Nephron progenitor cell (in vitro differentiated cells): ENCODE data around the gene TRIM44.

Experiments
- DNase-seq: peaks from one replicate; pipeline ENCODE4 v3.0.0; 2021
- H3K27ac Mint-ChIP-seq: 2 replicates; pipeline ENCODE4 v1.8.0; 2021; ENCODE audit warnings: mild to moderate bottlenecking, moderate library complexity, mixed read lengths
- H3K27me3 Mint-ChIP-seq: 2 replicates; pipeline ENCODE4 v1.8.0; 2021; ENCODE audit warnings: mild to moderate bottlenecking, low read depth, mixed read lengths; ENCODE audit not compliant: poor library complexity
- H3K36me3 Mint-ChIP-seq: 2 replicates; pipeline ENCODE4 v1.8.0; 2021; ENCODE audit warnings: low read depth, mixed read lengths
- H3K4me1 Mint-ChIP-seq: 2 replicates; pipeline ENCODE4 v1.8.0; 2021; ENCODE audit warnings: mixed read lengths
- H3K4me3 Mint-ChIP-seq: 2 replicates; pipeline ENCODE4 v1.8.0; 2021; ENCODE audit warnings: mild to moderate bottlenecking, moderate library complexity, mixed read lengths
- H3K9me3 Mint-ChIP-seq: 2 replicates; pipeline ENCODE4 v1.8.0; 2021; ENCODE audit warnings: mild to moderate bottlenecking, moderate library complexity, mixed read lengths
- TF ChIP-seq, protein P1 (sequence below): fragments of 200-600 bp; sonication (generic); IDR thresholded peaks from 2 replicates; pipeline ENCODE4 v1.5.0; 2021; ENCODE audit warnings: antibody characterized with exemption

TRIM44 gene

DNA sequence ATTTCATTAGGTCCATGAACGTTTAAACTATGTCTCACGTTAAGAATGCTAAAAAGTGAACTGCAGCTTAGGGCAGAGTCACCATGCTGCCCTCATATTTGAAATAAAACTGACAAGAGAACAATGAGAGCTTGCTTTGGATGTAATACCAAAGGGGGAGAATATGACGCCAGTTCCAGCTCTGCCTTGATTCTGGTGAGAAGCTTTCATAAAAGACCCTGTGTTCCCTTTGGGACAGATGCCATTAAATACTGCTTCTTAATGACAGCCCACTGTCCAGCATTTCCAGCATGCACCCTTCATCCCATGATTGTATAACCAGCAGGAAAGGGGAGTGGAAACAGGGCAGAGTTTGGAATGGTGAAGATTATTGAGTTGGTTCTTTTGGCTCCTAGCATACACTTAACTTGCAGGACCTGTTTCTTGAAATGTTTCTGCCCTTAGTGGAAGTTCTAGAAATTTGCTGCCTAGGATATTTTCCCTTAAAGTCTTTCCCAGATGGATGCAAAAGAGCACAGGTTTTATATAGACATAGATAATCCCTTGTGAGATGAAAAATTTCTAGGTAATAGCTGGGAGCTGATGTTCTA lies 142.0 kb downstream of the TRIM44 start:
- no peak for DNase-seq
- Mint-ChIP-seq H3K4me3 (no peak overlapping the region), H3K36me3 (peaks cover 32% of the 10 kb centered on the region), H3K4me1 (peaks cover 38% of the 10 kb centered on the region), H3K27me3 (no peaks in the 10 kb centered on the region), H3K27ac (no peak overlapping the region), H3K9me3 (peaks cover 5% of the 10 kb centered on the region)
- TF ChIP-seq, protein P1, sequence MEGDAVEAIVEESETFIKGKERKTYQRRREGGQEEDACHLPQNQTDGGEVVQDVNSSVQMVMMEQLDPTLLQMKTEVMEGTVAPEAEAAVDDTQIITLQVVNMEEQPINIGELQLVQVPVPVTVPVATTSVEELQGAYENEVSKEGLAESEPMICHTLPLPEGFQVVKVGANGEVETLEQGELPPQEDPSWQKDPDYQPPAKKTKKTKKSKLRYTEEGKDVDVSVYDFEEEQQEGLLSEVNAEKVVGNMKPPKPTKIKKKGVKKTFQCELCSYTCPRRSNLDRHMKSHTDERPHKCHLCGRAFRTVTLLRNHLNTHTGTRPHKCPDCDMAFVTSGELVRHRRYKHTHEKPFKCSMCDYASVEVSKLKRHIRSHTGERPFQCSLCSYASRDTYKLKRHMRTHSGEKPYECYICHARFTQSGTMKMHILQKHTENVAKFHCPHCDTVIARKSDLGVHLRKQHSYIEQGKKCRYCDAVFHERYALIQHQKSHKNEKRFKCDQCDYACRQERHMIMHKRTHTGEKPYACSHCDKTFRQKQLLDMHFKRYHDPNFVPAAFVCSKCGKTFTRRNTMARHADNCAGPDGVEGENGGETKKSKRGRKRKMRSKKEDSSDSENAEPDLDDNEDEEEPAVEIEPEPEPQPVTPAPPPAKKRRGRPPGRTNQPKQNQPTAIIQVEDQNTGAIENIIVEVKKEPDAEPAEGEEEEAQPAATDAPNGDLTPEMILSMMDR: no peak

DNA sequence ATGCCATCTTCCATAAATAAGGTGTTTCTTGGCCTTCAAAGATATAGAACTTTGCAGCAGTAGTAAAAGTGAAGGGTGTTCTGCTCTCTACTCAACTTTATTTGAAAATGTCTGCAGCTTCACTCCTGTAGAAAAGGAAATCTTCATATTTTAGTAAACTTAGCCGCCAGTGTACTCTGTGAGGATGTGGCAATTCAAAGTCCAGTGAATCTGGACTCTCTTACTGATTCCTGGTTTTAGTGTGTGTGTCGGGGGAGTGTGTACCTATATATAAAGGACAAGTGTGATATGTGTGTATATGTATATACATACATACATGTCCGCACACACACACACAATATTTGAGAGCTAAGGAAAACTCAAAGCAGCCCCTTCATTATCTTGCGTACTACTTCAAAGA lies 147.0 kb downstream of the TRIM44 start:
- peaks cover 22% of the 10 kb centered on the region for H3K36me3 Mint-ChIP-seq
- H3K27ac Mint-ChIP-seq: peak overlapping the region; percentile 50
- H3K4me1 Mint-ChIP-seq: peaks cover 33% of the 10 kb centered on the region
- DNase-seq: no peak
- no peaks in the 10 kb centered on the region for H3K9me3 Mint-ChIP-seq
- TF ChIP-seq, protein P1: no peak
- no peaks in the 10 kb centered on the region for H3K27me3 Mint-ChIP-seq
- no peak overlapping the region for H3K4me3 Mint-ChIP-seq

DNA sequence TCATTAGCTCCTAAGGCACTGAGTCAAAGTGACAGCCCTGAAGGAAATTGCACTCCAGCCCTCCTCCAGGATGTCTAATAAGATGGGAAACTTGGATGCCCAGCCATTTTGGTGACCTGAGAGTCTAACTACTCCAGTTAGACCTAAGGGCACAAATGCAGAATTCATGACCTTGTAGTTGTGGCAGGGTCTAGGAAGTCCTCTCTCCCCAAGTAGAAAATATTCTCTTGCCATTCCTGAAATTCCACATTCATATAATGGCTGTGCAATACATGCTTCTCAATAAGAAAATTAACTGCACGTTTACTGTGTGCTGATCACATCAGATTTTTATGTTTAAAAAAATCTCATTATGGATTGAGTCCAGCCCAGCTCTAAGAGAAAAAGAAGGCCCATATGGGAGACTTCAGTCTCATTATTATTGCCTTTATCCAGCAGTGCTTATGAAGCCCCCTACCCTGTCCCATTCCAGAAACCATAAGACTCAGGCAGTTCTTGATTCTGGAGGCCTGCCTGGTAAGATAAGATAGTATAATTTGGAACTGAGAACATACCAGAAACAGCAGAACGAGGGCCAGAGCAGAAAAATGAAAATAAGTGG lies 147.6 kb downstream of the TRIM44 start:
- H3K27me3 Mint-ChIP-seq: no peaks in the 10 kb centered on the region
- peaks cover 39% of the 10 kb centered on the region for H3K4me1 Mint-ChIP-seq
- peaks cover 25% of the 10 kb centered on the region for H3K36me3 Mint-ChIP-seq
- DNase-seq: no peak
- no peaks in the 10 kb centered on the region for H3K9me3 Mint-ChIP-seq
- TF ChIP-seq, protein P1: no peak
- no peak overlapping the region for H3K4me3 Mint-ChIP-seq
- H3K27ac Mint-ChIP-seq: no peak overlapping the region

DNA sequence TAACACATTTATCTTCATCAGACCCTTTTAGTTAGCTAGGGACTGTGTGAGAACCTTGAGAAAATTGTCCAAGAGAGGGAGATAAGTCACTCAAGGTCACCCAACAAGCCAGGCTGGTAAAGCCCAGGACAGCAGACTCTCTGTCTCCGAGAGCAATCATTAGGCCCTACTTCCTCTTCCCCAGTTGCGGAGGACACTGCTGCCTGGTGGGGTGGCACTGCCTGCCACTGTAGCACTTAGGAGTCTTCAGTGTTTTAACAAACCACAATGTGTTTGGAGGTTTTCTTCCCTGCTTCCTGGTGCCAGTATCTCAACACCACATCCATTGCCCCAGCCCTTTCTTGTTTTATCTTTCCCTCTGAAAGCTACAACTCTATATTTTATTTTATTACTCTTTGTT lies 149.2 kb downstream of the TRIM44 start:
- TF ChIP-seq, protein P1: no peak
- H3K4me3 Mint-ChIP-seq: no peak overlapping the region
- no peak for DNase-seq
- no peaks in the 10 kb centered on the region for H3K27me3 Mint-ChIP-seq
- H3K36me3 Mint-ChIP-seq: peaks cover 20% of the 10 kb centered on the region
- peaks cover 47% of the 10 kb centered on the region for H3K4me1 Mint-ChIP-seq
- H3K9me3 Mint-ChIP-seq: no peaks in the 10 kb centered on the region
- peak overlapping the region; percentile 44 for H3K27ac Mint-ChIP-seq

DNA sequence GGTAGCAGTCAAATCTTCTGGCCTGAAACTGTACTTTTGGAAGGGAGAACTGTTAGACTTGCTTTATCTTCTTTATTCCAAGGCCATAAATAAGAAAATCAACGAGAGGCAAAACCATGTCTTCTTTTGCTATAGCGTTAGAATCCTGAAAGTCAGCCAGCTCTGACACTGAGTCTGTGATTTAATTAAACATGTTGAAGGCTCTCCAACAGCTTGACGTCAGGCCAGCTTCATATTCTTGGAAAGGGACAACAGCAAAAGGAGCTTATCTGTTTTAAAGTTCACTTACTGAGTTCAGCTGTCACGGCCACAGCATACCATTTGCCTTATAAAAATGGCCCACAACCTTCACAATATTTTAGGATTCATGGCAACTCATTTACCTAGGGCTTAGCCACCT lies 150.3 kb downstream of the TRIM44 start:
- no peak overlapping the region for H3K27ac Mint-ChIP-seq
- H3K4me1 Mint-ChIP-seq: peaks cover 47% of the 10 kb centered on the region
- H3K36me3 Mint-ChIP-seq: peaks cover 24% of the 10 kb centered on the region
- peaks cover 6% of the 10 kb centered on the region for H3K9me3 Mint-ChIP-seq
- H3K4me3 Mint-ChIP-seq: no peak overlapping the region
- DNase-seq: no peak
- no peaks in the 10 kb centered on the region for H3K27me3 Mint-ChIP-seq
- TF ChIP-seq, protein P1: no peak
